C4-2B (cell line): Measurements from ENCODE around the gene PIK3R6.

ENCODE experiments used
- H3K27ac ChIP-seq: fragments of 450-650 bp; 2 replicates; pipeline ENCODE4 v1.5.1; 2017
- CTCF ChIP-seq: fragments of 450-650 bp; conservative IDR thresholded peaks from 2 replicates; pipeline ENCODE4 v1.5.1; 2017; ENCODE audit warnings: mild to moderate bottlenecking
- ZFX ChIP-seq: fragments of 450-650 bp; IDR thresholded peaks from 2 replicates; pipeline ENCODE4 v1.6.1; 2017

Gene PIK3R6

GRCh38 chr17:8909586-8910270, 42.3 kb upstream of the PIK3R6 start:
- no peak overlapping the region for H3K27ac ChIP-seq
- no peak for TF ChIP-seq ZFX
- no peak for TF ChIP-seq CTCF

GRCh38 chr17:8905331-8905730, 37.9 kb upstream of the PIK3R6 start:
- H3K27ac ChIP-seq, result no peak overlapping the region
- TF ChIP-seq ZFX (no peak), CTCF (no peak)

GRCh38 chr17:8904686-8905085, 37.2 kb upstream of the PIK3R6 start:
- TF ChIP-seq ZFX (no peak), CTCF (no peak)
- no peak overlapping the region for H3K27ac ChIP-seq

GRCh38 chr17:8904201-8904600, 36.7 kb upstream of the PIK3R6 start:
- TF ChIP-seq ZFX (no peak), CTCF (no peak)
- no peak overlapping the region for H3K27ac ChIP-seq

GRCh38 chr17:8900626-8901585, 33.4 kb upstream of the PIK3R6 start:
- no peak for TF ChIP-seq ZFX
- TF ChIP-seq CTCF, result no peak
- H3K27ac ChIP-seq, result no peak overlapping the region

GRCh38 chr17:8900207-8900606, 32.7 kb upstream of the PIK3R6 start:
- no peak for TF ChIP-seq CTCF
- TF ChIP-seq ZFX, result no peak
- no peak overlapping the region for H3K27ac ChIP-seq

- H3K27ac ChIP-seq, result no peak overlapping the region
- TF ChIP-seq CTCF, result no peak
- TF ChIP-seq ZFX, result no peak
These were observed 31.2 kb upstream of the PIK3R6 start for GRCh38 chr17:8898636-8899035.
